ENCODE results near the gene GM2A. TPM values are rescaled to one million over a fixed set of nuclear protein-coding genes. Genes with fewer than 3 reads are reported as not detected.

GM2A gene
- polyA plus RNA-seq, 1 donor from 2014 or later, result 0.40 TPM

DNA sequence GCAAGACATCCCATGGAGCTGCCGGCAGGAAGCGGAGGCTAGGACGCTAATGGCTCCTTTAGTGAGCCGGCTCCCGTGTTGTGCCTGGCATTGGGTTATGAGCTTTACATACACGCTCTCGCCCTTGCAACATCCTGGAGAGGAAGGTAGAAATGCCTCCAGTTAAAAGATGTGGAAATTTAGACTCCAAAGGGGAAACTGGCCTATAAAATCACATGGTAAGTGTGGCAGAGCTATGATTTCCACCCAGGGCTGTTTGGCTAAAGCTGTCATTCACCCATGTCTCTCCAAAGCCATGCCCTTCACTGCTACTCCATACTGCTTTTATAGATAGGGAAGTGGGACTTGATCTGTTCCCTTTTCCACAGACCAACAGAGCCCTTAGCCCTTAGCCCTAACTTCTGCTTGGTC is 5.2 kb downstream of the GM2A start:
- no peak overlapping the region for H3K9ac ChIP-seq (ENCODE audit: low read length)
- TF ChIP-seq, protein P1, sequence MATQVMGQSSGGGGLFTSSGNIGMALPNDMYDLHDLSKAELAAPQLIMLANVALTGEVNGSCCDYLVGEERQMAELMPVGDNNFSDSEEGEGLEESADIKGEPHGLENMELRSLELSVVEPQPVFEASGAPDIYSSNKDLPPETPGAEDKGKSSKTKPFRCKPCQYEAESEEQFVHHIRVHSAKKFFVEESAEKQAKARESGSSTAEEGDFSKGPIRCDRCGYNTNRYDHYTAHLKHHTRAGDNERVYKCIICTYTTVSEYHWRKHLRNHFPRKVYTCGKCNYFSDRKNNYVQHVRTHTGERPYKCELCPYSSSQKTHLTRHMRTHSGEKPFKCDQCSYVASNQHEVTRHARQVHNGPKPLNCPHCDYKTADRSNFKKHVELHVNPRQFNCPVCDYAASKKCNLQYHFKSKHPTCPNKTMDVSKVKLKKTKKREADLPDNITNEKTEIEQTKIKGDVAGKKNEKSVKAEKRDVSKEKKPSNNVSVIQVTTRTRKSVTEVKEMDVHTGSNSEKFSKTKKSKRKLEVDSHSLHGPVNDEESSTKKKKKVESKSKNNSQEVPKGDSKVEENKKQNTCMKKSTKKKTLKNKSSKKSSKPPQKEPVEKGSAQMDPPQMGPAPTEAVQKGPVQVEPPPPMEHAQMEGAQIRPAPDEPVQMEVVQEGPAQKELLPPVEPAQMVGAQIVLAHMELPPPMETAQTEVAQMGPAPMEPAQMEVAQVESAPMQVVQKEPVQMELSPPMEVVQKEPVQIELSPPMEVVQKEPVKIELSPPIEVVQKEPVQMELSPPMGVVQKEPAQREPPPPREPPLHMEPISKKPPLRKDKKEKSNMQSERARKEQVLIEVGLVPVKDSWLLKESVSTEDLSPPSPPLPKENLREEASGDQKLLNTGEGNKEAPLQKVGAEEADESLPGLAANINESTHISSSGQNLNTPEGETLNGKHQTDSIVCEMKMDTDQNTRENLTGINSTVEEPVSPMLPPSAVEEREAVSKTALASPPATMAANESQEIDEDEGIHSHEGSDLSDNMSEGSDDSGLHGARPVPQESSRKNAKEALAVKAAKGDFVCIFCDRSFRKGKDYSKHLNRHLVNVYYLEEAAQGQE (IDR thresholded peaks at IDR 0.05; ENCODE audit: borderline replicate concordance), result no peak
- no peak for TF ChIP-seq SMC3 (conservative IDR thresholded peaks at IDR 0.05; ENCODE audit: poor library complexity)
- TF ChIP-seq TAF1 (IDR thresholded peaks at IDR 0.05; ENCODE audit: low read depth), result no peak
- no peak for TF ChIP-seq RAD21 (conservative IDR thresholded peaks at IDR 0.05)
- no peak for TF ChIP-seq MXI1 (conservative IDR thresholded peaks at IDR 0.05; ENCODE audit: poor library complexity, severe bottlenecking)
- TF ChIP-seq CTCF (IDR thresholded peaks at IDR 0.05; ENCODE audit: poor library complexity, severe bottlenecking), result no peak
- no peak for TF ChIP-seq EZH2 (IDR thresholded peaks at IDR 0.05; ENCODE audit: borderline replicate concordance, insufficient read depth, low read length, poor library complexity, severe bottlenecking)
- TF ChIP-seq POLR2AphosphoS5 (IDR thresholded peaks at IDR 0.05), result no peak
- TF ChIP-seq EP300 (conservative IDR thresholded peaks at IDR 0.05; ENCODE audit: poor library complexity, severe bottlenecking), result no peak

DNA sequence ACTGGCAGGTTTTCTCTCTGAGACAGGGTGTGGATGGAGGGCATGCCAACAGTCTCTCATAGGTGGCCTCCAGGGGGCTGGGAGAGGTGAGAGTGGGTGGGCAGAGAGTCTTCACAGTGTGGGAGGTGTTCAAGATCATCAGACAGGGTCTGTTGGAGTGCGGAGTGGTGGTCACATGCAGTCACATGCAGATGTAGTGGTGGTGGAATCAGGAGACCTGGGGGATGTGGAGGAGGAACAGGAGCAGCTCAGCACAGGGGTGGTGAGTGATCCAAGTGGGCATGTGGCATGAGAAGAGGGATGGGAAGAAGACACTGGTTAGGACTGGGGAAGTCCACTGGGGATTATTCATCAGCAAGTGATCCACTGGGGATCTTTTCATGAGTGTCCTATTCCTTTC is 5.8 kb downstream of the GM2A start:
- H3K27ac ChIP-seq (ENCODE audit: low read length), result no peak overlapping the region
- H3K4me2 ChIP-seq (ENCODE audit: low read length), result no peak overlapping the region
- H3K27me3 ChIP-seq (ENCODE audit: insufficient read depth, low read depth, low read length), result no peaks in the 10 kb centered on the region
- H3K9me3 ChIP-seq (ENCODE audit: low read length), result no peaks in the 10 kb centered on the region
- no peaks in the 10 kb centered on the region for H4K20me1 ChIP-seq (ENCODE audit: insufficient read depth)
- H3K9me2 ChIP-seq (ENCODE audit: insufficient read depth, low read length), result no peaks in the 10 kb centered on the region
- H3K36me3 ChIP-seq (ENCODE audit: insufficient read depth, low read length), result no peaks in the 10 kb centered on the region
- no peak for TF ChIP-seq TAF1 (IDR thresholded peaks at IDR 0.05; ENCODE audit: low read depth)
- no peak for TF ChIP-seq CTCF (IDR thresholded peaks at IDR 0.05; ENCODE audit: poor library complexity, severe bottlenecking)
- TF ChIP-seq SMC3 (conservative IDR thresholded peaks at IDR 0.05; ENCODE audit: poor library complexity), result no peak
- no peak overlapping the region for H2AFZ ChIP-seq (ENCODE audit: low read depth, low read length)
- no peak overlapping the region for H3K9ac ChIP-seq (ENCODE audit: low read length)
- H3K79me2 ChIP-seq (replicated peaks; ENCODE audit: insufficient read depth, low read length), result no peaks in the 10 kb centered on the region
- H3K4me3 ChIP-seq (ENCODE audit: low read length), result no peak overlapping the region
- H3F3A ChIP-seq (ENCODE audit: insufficient read depth, low read length, poor library complexity, severe bottlenecking), result no peaks in the 10 kb centered on the region

More for the DNA sequence above, 5.2 kb downstream of the GM2A start:
- H3K27me3 ChIP-seq (ENCODE audit: insufficient read depth, low read depth, low read length), result no peaks in the 10 kb centered on the region
- no peaks in the 10 kb centered on the region for H3K79me2 ChIP-seq (replicated peaks; ENCODE audit: insufficient read depth, low read length)
- no peaks in the 10 kb centered on the region for H4K20me1 ChIP-seq (ENCODE audit: insufficient read depth)
- no peak overlapping the region for H3K4me3 ChIP-seq (ENCODE audit: low read length)
- no peaks in the 10 kb centered on the region for H3K9me3 ChIP-seq (ENCODE audit: low read length)
- H3K9me2 ChIP-seq (ENCODE audit: insufficient read depth, low read length), result no peaks in the 10 kb centered on the region
- no peaks in the 10 kb centered on the region for H3F3A ChIP-seq (ENCODE audit: insufficient read depth, low read length, poor library complexity, severe bottlenecking)
- H2AFZ ChIP-seq (ENCODE audit: low read depth, low read length), result no peak overlapping the region
- no peak overlapping the region for H3K4me2 ChIP-seq (ENCODE audit: low read length)
- H3K27ac ChIP-seq (ENCODE audit: low read length), result no peak overlapping the region
- no peaks in the 10 kb centered on the region for H3K36me3 ChIP-seq (ENCODE audit: insufficient read depth, low read length)
